Activated B cell treated with CpG ODN at 0.5 μM for 24 hours (primary cell): ENCODE measurements around the gene ZNF814. TPM values are rescaled to one million over a fixed set of nuclear protein-coding genes. Genes with fewer than 3 reads are reported as not detected.
"Not testable (repeated sequence)": the region's sequence is repeated elsewhere in the genome, so short reads cannot be mapped to it uniquely, and the experiment has no call there.

Source experiments
- ATAC-seq: fragments of 200-7000 bp; cut with Tn5 transposase; one replicate; pipeline ENCODE4 v1.10.0; 2021; ENCODE audit warnings: low read depth, mild to moderate bottlenecking, moderate library complexity
- CTCF ChIA-PET: fragments of 350-600 bp; sonication (Branson Sonifier 250); formaldehyde crosslinking; loops from one replicate; lab custom pipeline; 2021; ENCODE audit warnings: antibody characterized with exemption; lab: Charles Lee
- POLR2A ChIA-PET: fragments of 350-600 bp; sonication (Branson Sonifier 250); formaldehyde crosslinking; loops from one replicate; lab custom pipeline; 2021; ENCODE audit warnings: antibody characterized with exemption; lab: Charles Lee
- DNase-seq: peaks from one replicate; pipeline ENCODE4 v3.0.0; 2022
- H3K27ac Mint-ChIP-seq: one replicate; pipeline ENCODE4 v1.8.0; 2020; ENCODE audit warnings: mixed read lengths
- H3K27me3 Mint-ChIP-seq: one replicate; pipeline ENCODE4 v1.8.0; 2021; ENCODE audit warnings: mixed read lengths
- H3K36me3 Mint-ChIP-seq: one replicate; pipeline ENCODE4 v1.8.0; 2021; ENCODE audit warnings: low read depth, mixed read lengths
- H3K4me1 Mint-ChIP-seq: one replicate; pipeline ENCODE4 v1.8.0; 2021; ENCODE audit warnings: mixed read lengths
- H3K4me3 Mint-ChIP-seq: one replicate; pipeline ENCODE4 v1.8.0; 2020; ENCODE audit warnings: mild to moderate bottlenecking, mixed read lengths
- H3K9me3 Mint-ChIP-seq: one replicate; pipeline ENCODE4 v1.8.0; 2020; ENCODE audit warnings: mixed read lengths
- CTCF ChIP-seq: fragments of 200-600 bp; IDR thresholded peaks from one replicate; pipeline ENCODE4 v1.8.0; 2022; ENCODE audit warnings: antibody characterized with exemption, mild to moderate bottlenecking
- intact Hi-C: fragments of 100-400 bp; cut with micrococcal nuclease; formaldehyde crosslinking; loops from one replicate; pipeline ENCODE4 v1.15.1; 2024
- total RNA-seq: library from RNA; stranded (reverse); gene quantifications from 2 replicates; pipeline ENCODE4 v1.2.3, GENCODE V29; 2022

The ZNF814 gene
- total RNA-seq, 1 donor from 2014 or later: 84.0 TPM

- DNase-seq: no peak
- ATAC-seq: no peak
- Mint-ChIP-seq H3K4me1 (peaks cover 37% of the 10 kb centered on the region), H3K9me3 (no peaks in the 10 kb centered on the region), H3K36me3 (peaks cover 47% of the 10 kb centered on the region), H3K4me3 (peak overlapping the region; percentile 11), H3K27me3 (no peaks in the 10 kb centered on the region), H3K27ac (peak overlapping the region; percentile 10)
- intact Hi-C loops: loop anchor here (10.0 kb wide), 1 partner anchor 343 kb away; the partner anchor contains the start of gene ZNF329
- POLR2A ChIA-PET: interaction anchor here (0.6 kb wide), 1 partner anchor 51 kb away, joined by 3 read pairs; no protein-coding TSS in a partner anchor
- CTCF ChIA-PET: no interaction called here
- TF ChIP-seq CTCF: no peak
These were observed 76.6 kb downstream of the ZNF814 start for GRCh38 chr19:57812226-57812625.

GRCh38 chr19:57810410-57811295 is 78.2 kb downstream of the ZNF814 start:
- intact Hi-C loops: loop anchor here (10.0 kb wide), 1 partner anchor 344 kb away; the partner anchor contains the start of gene ZNF329
- H3K27ac Mint-ChIP-seq, ATAC-seq, POLR2A ChIA-PET, CTCF ChIA-PET, DNase-seq, H3K9me3 Mint-ChIP-seq, H3K27me3 Mint-ChIP-seq, H3K4me3 Mint-ChIP-seq: not testable (repeated sequence)
- peaks cover 38% of the 10 kb centered on the region for H3K4me1 Mint-ChIP-seq
- H3K36me3 Mint-ChIP-seq: peaks cover 53% of the 10 kb centered on the region

- no peaks in the 10 kb centered on the region for H3K27me3 Mint-ChIP-seq
- POLR2A ChIA-PET: no interaction called here
- CTCF ChIA-PET: no interaction called here
- peaks cover 35% of the 10 kb centered on the region for H3K4me1 Mint-ChIP-seq
- no peak overlapping the region for H3K27ac Mint-ChIP-seq
- intact Hi-C loops: no loop called here
- H3K36me3 Mint-ChIP-seq: peaks cover 57% of the 10 kb centered on the region
- no peak for DNase-seq
- TF ChIP-seq CTCF: no peak
- no peak for ATAC-seq
- no peaks in the 10 kb centered on the region for H3K9me3 Mint-ChIP-seq
- H3K4me3 Mint-ChIP-seq: no peak overlapping the region
These were observed 81.3 kb downstream of the ZNF814 start for GRCh38 chr19:57807541-57807940.

GRCh38 chr19:57803594-57804325 is 85.1 kb downstream of the ZNF814 start:
- TF ChIP-seq CTCF: no peak
- Mint-ChIP-seq H3K4me3 (peak overlapping the region; percentile 76), H3K27me3 (no peaks in the 10 kb centered on the region), H3K9me3 (no peaks in the 10 kb centered on the region), H3K4me1 (peaks cover 44% of the 10 kb centered on the region), H3K27ac (peak overlapping the region; percentile 65), H3K36me3 (peaks cover 40% of the 10 kb centered on the region)
- intact Hi-C loops: no loop called here
- ATAC-seq (peak; percentile 26), DNase-seq (no peak)
- ChIA-PET POLR2A (no interaction called here), CTCF (no interaction called here)

- TF ChIP-seq CTCF: no peak
- Mint-ChIP-seq H3K4me3 (peak overlapping the region; percentile 76), H3K9me3 (no peaks in the 10 kb centered on the region), H3K27me3 (no peaks in the 10 kb centered on the region), H3K27ac (peak overlapping the region; percentile 65), H3K4me1 (peaks cover 44% of the 10 kb centered on the region), H3K36me3 (peaks cover 36% of the 10 kb centered on the region)
- CTCF ChIA-PET: no interaction called here
- DNase-seq: no peak
- POLR2A ChIA-PET: no interaction called here
- ATAC-seq: no peak
- intact Hi-C loops: no loop called here
These were observed 85.6 kb downstream of the ZNF814 start for GRCh38 chr19:57803265-57803593.
